ENCODE measurements around the gene TEX101.

Gene TEX101

GRCh38 chr19:43463381-43464133, 48.9 kb downstream of the TEX101 start:
- Histone ChIP-seq H3K4me3 (peak overlapping the region; percentile 75), H3K36me3 (no peaks in the 10 kb centered on the region), H4K20me1 (no peaks in the 10 kb centered on the region), H3K27me3 (no peaks in the 10 kb centered on the region), H3K9me3 (no peaks in the 10 kb centered on the region), H3K27ac (no peak overlapping the region), H3K4me1 (peaks cover 24% of the 10 kb centered on the region), H3K9ac (peak overlapping the region; percentile 69), H3K4me2 (peak overlapping the region; percentile 75)
- TF ChIP-seq Cebpa-rat (IDR thresholded peaks at IDR 0.05), result no peak

GRCh38 chr19:43464134-43464775, 49.6 kb downstream of the TEX101 start:
- no peaks in the 10 kb centered on the region for H3K36me3 ChIP-seq
- TF ChIP-seq Cebpa-rat (IDR thresholded peaks at IDR 0.05), result no peak
- no peak overlapping the region for H3K27ac ChIP-seq
- no peaks in the 10 kb centered on the region for H4K20me1 ChIP-seq
- H3K4me2 ChIP-seq, result peak overlapping the region; percentile 75
- H3K4me3 ChIP-seq, result peak overlapping the region; percentile 75
- no peaks in the 10 kb centered on the region for H3K27me3 ChIP-seq
- peak overlapping the region; percentile 69; the same call in 1 of the 2 replicates for H3K9ac ChIP-seq
- no peaks in the 10 kb centered on the region for H3K9me3 ChIP-seq
- peaks cover 31% of the 10 kb centered on the region for H3K4me1 ChIP-seq

GRCh38 chr19:43465468-43466120, 50.9 kb downstream of the TEX101 start, which contains the start of gene LYPD3:
LYPD3 (minus strand) TSS chr19:43465608; CDS start chr19:43465571, 37 bp downstream.
- Histone ChIP-seq H3K4me2 (peak within 1 kb of the TSS; percentile 75), H3K4me1 (peaks cover 34% of the 10 kb centered on the region), H3K9me3 (no peaks in the 10 kb centered on the region), H3K36me3 (no peaks in the 10 kb centered on the region), H3K27me3 (no peaks in the 10 kb centered on the region), H3K9ac (peak within 1 kb of the TSS; percentile 69; the same call in 1 of the 2 replicates), H4K20me1 (no peaks in the 10 kb centered on the region), H3K4me3 (peak within 1 kb of the TSS; percentile 75), H3K27ac (no peak within 1 kb of the TSS)
- TF ChIP-seq Cebpa-rat (IDR thresholded peaks at IDR 0.05), result no peak

GRCh38 chr19:43466793-43467192, 52.1 kb downstream of the TEX101 start:
- Histone ChIP-seq H3K27me3 (no peaks in the 10 kb centered on the region), H3K4me2 (no peak overlapping the region), H3K36me3 (no peaks in the 10 kb centered on the region), H4K20me1 (no peaks in the 10 kb centered on the region), H3K9ac (no peak overlapping the region), H3K9me3 (no peaks in the 10 kb centered on the region), H3K27ac (no peak overlapping the region), H3K4me3 (no peak overlapping the region), H3K4me1 (peaks cover 42% of the 10 kb centered on the region)
- no peak for TF ChIP-seq Cebpa-rat (IDR thresholded peaks at IDR 0.05)

- H3K4me1 ChIP-seq, result peaks cover 46% of the 10 kb centered on the region
- no peaks in the 10 kb centered on the region for H3K36me3 ChIP-seq
- H3K4me2 ChIP-seq, result no peak overlapping the region
- no peaks in the 10 kb centered on the region for H4K20me1 ChIP-seq
- no peak overlapping the region for H3K9ac ChIP-seq
- H3K9me3 ChIP-seq, result no peaks in the 10 kb centered on the region
- no peak for TF ChIP-seq Cebpa-rat (IDR thresholded peaks at IDR 0.05)
- H3K27me3 ChIP-seq, result no peaks in the 10 kb centered on the region
- no peak overlapping the region for H3K4me3 ChIP-seq
- no peak overlapping the region for H3K27ac ChIP-seq
Observed at GRCh38 chr19:43467276-43467675, 52.6 kb downstream of the TEX101 start.

- no peaks in the 10 kb centered on the region for H3K9me3 ChIP-seq
- H3K36me3 ChIP-seq, result no peaks in the 10 kb centered on the region
- no peaks in the 10 kb centered on the region for H3K27me3 ChIP-seq
- H3K4me2 ChIP-seq, result no peak overlapping the region
- peak; percentile 62; the same call in 1 of the 2 replicates for TF ChIP-seq Cebpa-rat (IDR thresholded peaks at IDR 0.05)
- no peak overlapping the region for H3K27ac ChIP-seq
- H3K4me3 ChIP-seq, result no peak overlapping the region
- no peaks in the 10 kb centered on the region for H4K20me1 ChIP-seq
- no peak overlapping the region for H3K9ac ChIP-seq
- peaks cover 46% of the 10 kb centered on the region for H3K4me1 ChIP-seq
Observed at GRCh38 chr19:43467730-43468129, 53.0 kb downstream of the TEX101 start.
